GM19467 (cell line): Measurements from ENCODE around the gene PYCARD.
"Not testable (repeated sequence)": the region's sequence is repeated elsewhere in the genome, so short reads cannot be mapped to it uniquely, and the experiment has no call there.

Experiments
- ATAC-seq: cut with Tn5 transposase; IDR thresholded peaks from one replicate; pipeline ENCODE4 v1.9.1; 2021; ENCODE audit warnings: mild to moderate bottlenecking, moderate library complexity; ENCODE audit not compliant: unreplicated experiment

The PYCARD gene

GRCh38 chr16:31215287-31216162 lies 13.0 kb upstream of the PYCARD start:
- ATAC-seq: no peak

- ATAC-seq: no peak
These were observed 12.2 kb upstream of the PYCARD start for GRCh38 chr16:31214708-31215286.

- no peak for ATAC-seq
These were observed 11.5 kb upstream of the PYCARD start, which contains the start of gene TRIM72 for GRCh38 chr16:31213877-31214707. Gene TRIM72, plus strand, starts transcription at chr16:31214119. Its CDS starts 620 bp downstream, at chr16:31214739.

- no peak for ATAC-seq
These were observed 10.8 kb upstream of the PYCARD start for GRCh38 chr16:31213342-31213741.

GRCh38 chr16:31206776-31207175 lies 4.2 kb upstream of the PYCARD start:
- no peak for ATAC-seq

- no peak for ATAC-seq
These were observed 2.5 kb upstream of the PYCARD start for GRCh38 chr16:31204871-31205666.

- no peak for ATAC-seq
These were observed 762 bp downstream of the PYCARD start for GRCh38 chr16:31201582-31202413.

GRCh38 chr16:31200821-31201568 lies 1.6 kb downstream of the PYCARD start:
- ATAC-seq: no peak

- ATAC-seq: not testable (repeated sequence)
These were observed 2.4 kb downstream of the PYCARD start for GRCh38 chr16:31200111-31200510.

GRCh38 chr16:31199430-31200041 lies 3.0 kb downstream of the PYCARD start:
- ATAC-seq: no peak

- ATAC-seq: no peak
These were observed 4.2 kb downstream of the PYCARD start for GRCh38 chr16:31198207-31198882.

- no peak for ATAC-seq
These were observed 6.1 kb downstream of the PYCARD start for GRCh38 chr16:31196324-31197088.

GRCh38 chr16:31195861-31196260 lies 6.7 kb downstream of the PYCARD start:
- not testable (repeated sequence) for ATAC-seq

- no peak for ATAC-seq
These were observed 7.7 kb downstream of the PYCARD start for GRCh38 chr16:31194898-31195297.

- ATAC-seq: no peak
These were observed 8.7 kb downstream of the PYCARD start for GRCh38 chr16:31193874-31194273.

GRCh38 chr16:31192856-31193642 lies 9.5 kb downstream of the PYCARD start:
- no peak for ATAC-seq
